ENCODE data around the gene GDPD5. TPM values are rescaled to one million over a fixed set of nuclear protein-coding genes. Genes with fewer than 3 reads are reported as not detected.

The GDPD5 gene
- total RNA-seq, 1 experiment from 2014 or later = 28.6 TPM

GRCh38 chr11:75440960-75441803, 84.6 kb downstream of the GDPD5 start:
- 0 out of 2 replicates have a peak, but pooled peaks cover 2% of the 10 kb centered on the region for H3K36me3 ChIP-seq (ENCODE audit: control insufficient read depth, insufficient read depth, low read length)
- DNase-seq = no peak
- Mint-ChIP-seq H3K36me3 (ENCODE audit: insufficient read depth, unreplicated experiment) (no peaks in the 10 kb centered on the region), H3K4me1 (ENCODE audit: low read depth, unreplicated experiment) (peaks cover 15% of the 10 kb centered on the region), H3K27me3 (ENCODE audit: insufficient read depth, unreplicated experiment) (no peaks in the 10 kb centered on the region), H3K4me3 (ENCODE audit: unreplicated experiment) (no peak overlapping the region), H3K9me3 (ENCODE audit: unreplicated experiment) (no peaks in the 10 kb centered on the region), H3K27ac (ENCODE audit: unreplicated experiment) (no peak overlapping the region)
- BruUV-seq (replicated peaks) = no TSS peak
- no peaks in the 10 kb centered on the region for H3K4me1 ChIP-seq
- H3K9me3 ChIP-seq = no peaks in the 10 kb centered on the region
- H3K27me3 ChIP-seq (replicated peaks; ENCODE audit: control insufficient read depth, insufficient read depth, low read length) = no peaks in the 10 kb centered on the region
- CTCF ChIA-PET = interaction anchor here (0.6 kb wide), 1 partner anchor 84 kb away, joined by 3 read pairs; the partner anchor contains the start of gene GDPD5
- H3K4me3 ChIP-seq (ENCODE audit: low read depth, low read length) = no peak overlapping the region
- intact Hi-C loops (cut with micrococcal nuclease; ENCODE audit: unreplicated experiment) = no loop called here
- POLR2A ChIA-PET = no interaction called here
- TF ChIP-seq, protein P1, sequence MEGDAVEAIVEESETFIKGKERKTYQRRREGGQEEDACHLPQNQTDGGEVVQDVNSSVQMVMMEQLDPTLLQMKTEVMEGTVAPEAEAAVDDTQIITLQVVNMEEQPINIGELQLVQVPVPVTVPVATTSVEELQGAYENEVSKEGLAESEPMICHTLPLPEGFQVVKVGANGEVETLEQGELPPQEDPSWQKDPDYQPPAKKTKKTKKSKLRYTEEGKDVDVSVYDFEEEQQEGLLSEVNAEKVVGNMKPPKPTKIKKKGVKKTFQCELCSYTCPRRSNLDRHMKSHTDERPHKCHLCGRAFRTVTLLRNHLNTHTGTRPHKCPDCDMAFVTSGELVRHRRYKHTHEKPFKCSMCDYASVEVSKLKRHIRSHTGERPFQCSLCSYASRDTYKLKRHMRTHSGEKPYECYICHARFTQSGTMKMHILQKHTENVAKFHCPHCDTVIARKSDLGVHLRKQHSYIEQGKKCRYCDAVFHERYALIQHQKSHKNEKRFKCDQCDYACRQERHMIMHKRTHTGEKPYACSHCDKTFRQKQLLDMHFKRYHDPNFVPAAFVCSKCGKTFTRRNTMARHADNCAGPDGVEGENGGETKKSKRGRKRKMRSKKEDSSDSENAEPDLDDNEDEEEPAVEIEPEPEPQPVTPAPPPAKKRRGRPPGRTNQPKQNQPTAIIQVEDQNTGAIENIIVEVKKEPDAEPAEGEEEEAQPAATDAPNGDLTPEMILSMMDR (IDR thresholded peaks at IDR 0.05; ENCODE audit: insufficient read depth in 1 of 2, low read depth in 1 of 2, low read length in 1 of 2, severe bottlenecking in 1 of 2, unreplicated experiment in 1 of 2) = no peak

DNA sequence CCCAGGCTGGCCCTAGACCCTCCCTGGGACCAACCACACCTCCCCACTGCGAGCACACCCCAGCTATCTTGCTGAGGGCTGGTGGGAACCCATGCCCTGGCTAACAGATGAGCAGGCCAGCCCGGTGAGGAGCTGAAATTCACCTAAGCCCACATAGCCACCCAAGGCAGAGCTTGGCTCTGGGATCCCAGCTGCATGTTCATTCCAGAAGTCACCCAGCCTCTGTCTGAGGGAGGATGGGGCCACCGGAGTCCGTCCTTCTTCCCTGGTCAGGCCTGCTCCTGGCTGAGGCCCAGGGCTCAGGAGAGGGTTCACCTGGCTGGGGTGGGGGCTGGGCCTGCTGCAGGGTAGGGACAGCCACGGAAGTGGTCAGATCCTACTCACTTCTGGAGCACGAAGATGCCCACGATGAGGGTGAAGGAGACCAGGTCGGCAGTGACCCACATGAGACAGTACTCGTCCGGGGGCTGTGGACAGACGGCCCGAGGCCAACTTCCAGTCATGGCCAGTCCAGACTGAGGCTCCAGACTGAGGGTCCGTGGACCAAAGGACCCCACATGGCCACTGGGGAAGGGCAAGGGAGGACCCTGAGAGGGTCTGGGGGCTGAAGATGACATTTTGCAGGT, 86.1 kb downstream of the GDPD5 start:
- H3K4me1 ChIP-seq = no peaks in the 10 kb centered on the region
- POLR2A ChIA-PET = no interaction called here
- H3K27me3 Mint-ChIP-seq (ENCODE audit: insufficient read depth, unreplicated experiment) = no peaks in the 10 kb centered on the region
- H3K4me3 Mint-ChIP-seq (ENCODE audit: unreplicated experiment) = no peak overlapping the region
- H3K9me3 Mint-ChIP-seq (ENCODE audit: unreplicated experiment) = no peaks in the 10 kb centered on the region
- TF ChIP-seq, protein P1 (IDR thresholded peaks at IDR 0.05; ENCODE audit: insufficient read depth in 1 of 2, low read depth in 1 of 2, low read length in 1 of 2, severe bottlenecking in 1 of 2, unreplicated experiment in 1 of 2) = no peak
- no peak for DNase-seq
- H3K36me3 Mint-ChIP-seq (ENCODE audit: insufficient read depth, unreplicated experiment) = no peaks in the 10 kb centered on the region
- H3K27me3 ChIP-seq (replicated peaks; ENCODE audit: control insufficient read depth, insufficient read depth, low read length) = no peaks in the 10 kb centered on the region
- 0 out of 2 replicates have a peak, but pooled peaks cover 2% of the 10 kb centered on the region for H3K36me3 ChIP-seq (ENCODE audit: control insufficient read depth, insufficient read depth, low read length)
- intact Hi-C loops (cut with micrococcal nuclease; ENCODE audit: unreplicated experiment) = no loop called here
- H3K4me1 Mint-ChIP-seq (ENCODE audit: low read depth, unreplicated experiment) = peaks cover 15% of the 10 kb centered on the region
- CTCF ChIA-PET = interaction anchor here (1.7 kb wide), 1 partner anchor 12 kb away, joined by 5 read pairs; no protein-coding TSS in a partner anchor
- no TSS peak for BruUV-seq (replicated peaks)
- no peak overlapping the region for H3K4me3 ChIP-seq (ENCODE audit: low read depth, low read length)
- no peak overlapping the region for H3K27ac Mint-ChIP-seq (ENCODE audit: unreplicated experiment)
- H3K9me3 ChIP-seq = no peaks in the 10 kb centered on the region

- H3K27ac Mint-ChIP-seq (ENCODE audit: unreplicated experiment) = peak overlapping the region; percentile 9
- H3K36me3 Mint-ChIP-seq (ENCODE audit: insufficient read depth, unreplicated experiment) = no peaks in the 10 kb centered on the region
- no peaks in the 10 kb centered on the region for H3K27me3 ChIP-seq (replicated peaks; ENCODE audit: control insufficient read depth, insufficient read depth, low read length)
- H3K36me3 ChIP-seq (ENCODE audit: control insufficient read depth, insufficient read depth, low read length) = 0 out of 2 replicates have a peak, but pooled peaks cover 2% of the 10 kb centered on the region
- no peaks in the 10 kb centered on the region for H3K4me1 ChIP-seq
- no peaks in the 10 kb centered on the region for H3K9me3 Mint-ChIP-seq (ENCODE audit: unreplicated experiment)
- H3K4me1 Mint-ChIP-seq (ENCODE audit: low read depth, unreplicated experiment) = peaks cover 15% of the 10 kb centered on the region
- H3K4me3 ChIP-seq (ENCODE audit: low read depth, low read length) = no peak overlapping the region
- BruUV-seq (replicated peaks) = no TSS peak
- no peaks in the 10 kb centered on the region for H3K9me3 ChIP-seq
- POLR2A ChIA-PET = interaction anchor here (0.6 kb wide), 1 partner anchor 89 kb away, joined by 7 read pairs; no protein-coding TSS in a partner anchor
- intact Hi-C loops (cut with micrococcal nuclease; ENCODE audit: unreplicated experiment) = no loop called here
- no peak overlapping the region for H3K4me3 Mint-ChIP-seq (ENCODE audit: unreplicated experiment)
- CTCF ChIA-PET = interaction anchor here (1.7 kb wide), 1 partner anchor 12 kb away, joined by 5 read pairs; no protein-coding TSS in a partner anchor
- TF ChIP-seq, protein P1 (IDR thresholded peaks at IDR 0.05; ENCODE audit: insufficient read depth in 1 of 2, low read depth in 1 of 2, low read length in 1 of 2, severe bottlenecking in 1 of 2, unreplicated experiment in 1 of 2) = no peak
- H3K27me3 Mint-ChIP-seq (ENCODE audit: insufficient read depth, unreplicated experiment) = no peaks in the 10 kb centered on the region
- DNase-seq = no peak
These were observed 86.7 kb downstream of the GDPD5 start for GRCh38 chr11:75439026-75439425.

All from Caco-2 (cell line).